DMS153 (cell line): ENCODE data around the gene CCDC3.

Experiments used
- DNase-seq: peaks from one replicate; lab custom pipeline; 2025; lab: John Stamatoyannopoulos, UW

The CCDC3 gene

DNA sequence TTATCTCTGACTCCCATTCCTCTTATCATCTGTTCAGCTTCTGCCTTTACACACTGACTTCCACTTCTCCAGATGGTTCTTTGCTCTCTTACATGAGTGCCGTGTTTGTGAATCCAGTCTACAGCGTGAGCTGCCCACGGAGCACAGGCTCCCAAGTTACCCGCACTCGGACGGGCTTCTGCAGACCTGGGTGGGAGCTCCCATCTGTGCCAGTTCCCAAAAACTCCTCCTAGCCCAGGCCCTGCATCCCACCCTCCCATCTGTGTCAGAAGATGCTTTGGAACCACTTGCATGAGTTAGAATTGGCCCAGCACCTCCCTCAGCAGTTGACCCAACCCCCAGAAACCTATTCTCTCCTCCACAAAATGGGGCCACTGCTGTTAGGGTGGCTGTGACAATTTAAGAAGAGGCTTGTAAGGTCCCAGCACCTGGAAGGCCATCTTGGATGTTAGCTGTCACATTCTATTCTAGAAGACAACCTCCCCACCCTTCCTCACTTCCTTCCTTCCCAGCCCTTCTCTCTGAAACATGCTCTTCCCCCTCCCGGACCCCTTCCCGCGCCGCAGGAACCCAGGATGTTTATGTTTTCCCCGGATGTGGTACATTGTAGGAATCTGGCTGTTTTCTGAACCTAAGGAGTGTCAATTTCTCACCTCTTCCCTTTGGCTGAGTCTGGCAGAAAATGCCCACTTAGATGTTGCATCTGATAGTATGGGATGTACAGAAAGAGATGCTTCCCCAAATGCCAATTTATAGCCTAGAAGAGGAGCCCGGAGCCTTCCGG is 79.2 kb downstream of the CCDC3 start:
- no peak for DNase-seq

DNA sequence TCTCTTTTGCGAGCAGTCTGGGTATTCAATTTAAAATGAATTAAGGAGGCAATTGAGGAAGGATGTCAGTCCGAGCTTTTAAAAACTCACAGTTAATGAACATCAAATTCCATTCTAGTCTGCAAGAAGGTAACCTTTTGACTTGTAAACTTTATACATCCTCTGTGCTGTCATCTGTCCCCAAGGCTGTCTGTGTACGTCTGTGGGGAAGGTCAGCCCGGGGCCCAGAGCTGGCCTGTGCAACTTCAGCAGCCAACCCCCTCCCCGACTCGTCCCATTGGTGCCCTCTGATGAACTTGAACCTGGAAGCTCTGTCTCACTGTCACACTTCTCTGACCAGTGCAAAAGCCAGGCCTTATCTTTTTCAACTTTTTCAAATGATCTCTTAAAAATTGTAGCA is 80.3 kb downstream of the CCDC3 start:
- no peak for DNase-seq

DNA sequence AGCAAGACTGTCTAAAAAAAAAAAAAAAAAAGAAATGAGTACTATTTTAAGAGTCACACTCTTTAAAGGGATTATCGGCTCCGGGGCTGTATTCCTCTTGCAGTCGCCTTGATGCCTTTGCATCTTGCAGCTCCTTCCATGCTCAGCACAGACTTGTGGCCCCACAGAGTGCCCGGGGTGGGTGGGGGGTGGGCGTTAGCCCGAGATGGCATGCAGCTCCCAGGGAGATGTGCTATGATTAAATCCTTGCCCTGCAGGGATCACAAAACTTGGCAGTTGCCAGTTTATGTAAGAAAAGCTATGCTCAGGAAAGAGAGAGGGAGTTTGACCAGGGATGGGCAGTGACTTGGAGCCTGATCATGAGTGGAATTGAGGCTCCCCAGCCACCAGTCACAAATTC is 81.9 kb downstream of the CCDC3 start:
- no peak for DNase-seq

DNA sequence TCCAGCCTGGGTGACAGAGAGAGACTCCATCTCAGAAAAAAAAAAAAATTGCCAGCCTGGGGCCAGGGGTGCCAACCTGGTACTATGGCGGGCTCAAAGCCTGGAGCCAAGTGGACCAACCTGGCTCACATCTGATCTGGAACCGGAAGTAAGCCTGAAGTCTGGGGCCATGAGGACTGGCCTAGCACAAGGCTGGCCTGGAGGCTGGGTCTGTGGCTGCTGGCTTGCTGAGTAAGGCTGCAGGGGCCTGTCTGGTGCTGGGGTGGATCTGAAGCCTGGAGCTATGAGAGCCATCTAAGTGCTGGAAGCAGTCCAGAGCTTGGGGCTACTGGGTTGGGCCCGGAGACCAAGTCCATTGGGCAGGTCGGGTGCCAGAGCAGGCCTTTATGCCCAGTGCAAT is 84.9 kb downstream of the CCDC3 start:
- DNase-seq, result no peak

DNA sequence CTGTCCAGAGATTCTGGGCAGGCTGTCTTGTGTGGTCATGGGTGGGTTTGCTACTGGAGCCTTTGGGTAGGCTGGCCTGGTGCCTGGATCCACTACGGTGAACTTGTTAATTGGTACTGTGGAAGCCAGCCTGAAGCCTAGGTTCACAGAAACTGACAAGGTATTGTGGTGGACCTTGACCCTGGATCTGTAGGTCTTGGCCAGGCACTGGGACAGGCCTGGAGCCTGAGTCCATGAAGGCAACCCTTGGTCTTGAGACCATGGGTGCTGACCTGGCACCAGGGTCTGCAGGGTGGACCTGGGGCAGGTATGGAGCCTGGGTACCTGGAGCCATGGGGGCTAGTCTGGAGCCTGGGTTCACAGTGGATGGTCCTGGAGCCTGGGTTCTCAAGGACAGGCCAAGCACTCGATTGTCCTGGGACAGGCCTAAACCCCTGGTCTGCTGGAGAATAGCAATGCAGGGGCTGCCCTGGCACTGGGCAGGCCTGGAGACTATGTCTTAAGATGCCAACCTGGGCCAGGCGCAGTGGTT is 85.8 kb downstream of the CCDC3 start:
- DNase-seq, result no peak

DNA sequence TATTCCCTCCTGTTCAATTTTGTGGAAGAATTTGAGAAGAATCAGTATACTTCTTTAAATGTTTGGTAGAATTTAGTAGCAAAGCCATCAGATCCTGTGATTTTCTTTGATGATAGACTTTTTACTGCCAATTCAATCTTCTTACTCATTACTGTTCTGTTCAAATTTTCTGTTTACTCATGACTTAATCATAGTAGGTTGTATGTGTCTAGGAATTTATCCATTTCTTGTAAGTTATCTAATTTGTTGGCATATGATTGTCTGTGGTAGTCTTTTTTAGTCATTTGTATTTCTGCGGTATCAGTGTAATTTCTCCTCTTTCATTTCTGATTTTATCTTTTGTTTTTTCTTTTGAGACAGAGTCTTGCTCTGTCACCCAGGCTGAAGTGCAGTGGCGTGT is 87.4 kb downstream of the CCDC3 start:
- DNase-seq, result no peak

DNA sequence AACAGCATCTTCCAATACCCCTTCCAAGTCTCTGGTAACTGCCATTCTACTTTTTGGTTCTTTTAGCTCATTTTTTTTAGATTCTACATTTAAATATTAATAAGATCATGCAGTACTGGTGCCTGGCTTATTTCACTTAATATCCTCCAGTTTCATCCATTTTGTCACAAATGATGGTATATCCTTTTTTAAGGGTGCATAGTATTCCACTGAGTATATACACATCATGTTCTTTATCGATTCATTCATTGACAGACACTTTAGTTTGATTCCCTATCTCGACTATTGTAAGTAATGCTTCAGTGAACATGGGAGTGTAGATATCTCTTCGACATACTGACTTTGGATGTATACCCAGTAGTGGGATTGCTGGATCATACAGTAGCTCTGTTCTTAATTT is 89.7 kb downstream of the CCDC3 start:
- DNase-seq, result no peak

DNA sequence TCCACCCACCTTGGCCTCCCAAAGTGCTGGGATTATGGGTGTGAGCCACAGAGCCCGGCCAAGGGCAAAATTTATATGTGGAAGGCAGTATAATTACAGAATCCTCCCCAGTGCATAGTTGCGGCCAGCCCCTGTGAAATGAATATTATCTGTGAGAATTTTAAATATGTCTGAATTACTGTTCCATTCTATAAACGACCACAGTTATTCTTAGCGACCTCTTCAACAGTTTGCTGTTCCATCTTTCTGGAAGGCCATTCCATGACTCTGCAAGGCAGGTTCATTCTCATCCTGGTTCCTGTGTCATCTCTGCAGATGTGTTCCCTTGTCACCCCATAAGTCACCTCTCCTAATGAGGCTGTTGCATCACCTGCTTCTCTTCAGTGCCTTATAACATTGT is 90.7 kb downstream of the CCDC3 start:
- no peak for DNase-seq

DNA sequence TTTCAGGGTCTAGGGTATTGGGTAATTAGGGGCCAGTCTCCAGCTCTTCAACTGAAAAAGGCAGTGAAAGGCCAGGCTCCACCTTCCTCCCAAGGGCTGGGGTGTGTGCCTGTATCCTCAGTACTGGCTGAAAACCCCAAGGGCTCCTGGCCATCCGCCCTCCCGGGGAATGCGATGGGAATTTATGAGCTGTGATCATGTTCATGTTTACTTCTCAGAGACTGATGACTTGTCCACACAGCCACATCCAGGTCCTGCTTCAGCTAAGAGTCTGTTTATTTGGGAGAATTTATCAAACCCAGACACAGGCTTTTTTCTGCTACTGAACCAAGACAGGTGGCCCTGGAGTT is 91.7 kb downstream of the CCDC3 start:
- DNase-seq, result no peak

DNA sequence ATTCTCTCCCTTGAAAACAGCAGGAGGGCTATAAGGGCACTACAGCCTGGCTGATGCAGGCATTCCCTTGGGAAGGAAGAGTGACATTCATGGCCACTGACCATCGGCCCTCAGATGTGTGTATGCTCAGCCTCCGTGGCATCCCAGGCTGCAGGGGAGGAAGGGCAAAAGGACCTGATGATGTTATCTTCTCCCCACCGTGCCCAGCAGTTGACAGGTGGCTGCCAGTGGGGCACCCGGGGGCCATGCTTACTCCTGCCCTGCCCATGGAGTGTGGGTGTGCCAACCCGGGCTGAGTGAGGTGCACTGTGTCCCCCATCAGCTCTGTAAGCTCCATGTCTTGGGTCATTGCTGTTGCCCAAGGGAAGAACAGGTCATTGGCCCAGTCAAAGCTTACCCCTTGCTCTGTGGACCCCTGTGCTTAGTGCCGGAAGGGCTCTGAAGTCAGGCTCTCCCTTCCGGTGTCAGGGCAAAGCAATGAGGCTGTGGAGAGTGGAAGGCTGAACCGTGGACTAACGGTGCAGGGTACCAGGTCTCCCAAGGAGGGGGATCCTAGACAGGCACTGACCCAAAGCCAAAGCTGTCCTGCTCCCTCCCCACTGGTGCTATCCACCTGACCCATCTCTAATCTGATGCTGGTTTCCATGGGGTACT is 92.2 kb downstream of the CCDC3 start:
- no peak for DNase-seq

DNA sequence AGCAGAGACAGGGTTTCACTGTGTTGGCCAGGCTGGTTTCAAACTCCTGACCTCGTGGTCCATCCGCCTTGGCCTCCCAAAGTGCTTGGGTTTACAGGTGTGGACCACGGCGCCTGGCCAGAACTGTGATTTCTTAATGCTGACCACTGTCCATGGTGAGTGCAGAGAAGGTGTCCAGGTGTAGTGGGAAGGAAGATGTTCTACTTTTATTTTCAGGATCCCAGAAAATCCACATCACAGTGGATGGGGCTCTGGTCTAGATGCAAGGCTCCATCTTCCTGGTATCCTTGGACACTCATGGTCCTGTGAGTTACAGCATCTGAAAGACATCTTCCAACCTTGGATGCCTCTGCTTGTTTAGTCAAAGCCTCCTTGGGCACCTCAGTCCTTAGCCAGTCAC is 92.7 kb downstream of the CCDC3 start:
- no peak for DNase-seq

DNA sequence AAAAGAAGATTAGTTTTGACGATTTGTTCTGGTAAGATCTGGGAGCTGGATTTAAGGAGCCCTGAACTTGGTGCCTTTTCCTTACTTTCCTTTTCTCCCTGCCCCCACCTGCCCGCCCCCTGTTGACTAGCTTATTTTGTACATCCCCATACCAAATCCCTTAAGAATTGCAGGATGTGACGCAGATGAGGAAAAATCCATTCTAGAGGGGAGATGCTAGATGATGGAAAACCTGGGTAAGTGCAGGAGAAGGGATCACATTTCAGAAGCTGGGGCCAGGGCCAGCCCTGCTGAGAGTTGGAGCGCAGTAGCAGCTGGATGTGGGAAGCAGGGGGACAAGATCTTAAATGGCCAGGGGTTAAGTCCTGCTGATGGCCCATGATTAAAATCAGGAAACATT is 93.9 kb downstream of the CCDC3 start:
- DNase-seq, result no peak

DNA sequence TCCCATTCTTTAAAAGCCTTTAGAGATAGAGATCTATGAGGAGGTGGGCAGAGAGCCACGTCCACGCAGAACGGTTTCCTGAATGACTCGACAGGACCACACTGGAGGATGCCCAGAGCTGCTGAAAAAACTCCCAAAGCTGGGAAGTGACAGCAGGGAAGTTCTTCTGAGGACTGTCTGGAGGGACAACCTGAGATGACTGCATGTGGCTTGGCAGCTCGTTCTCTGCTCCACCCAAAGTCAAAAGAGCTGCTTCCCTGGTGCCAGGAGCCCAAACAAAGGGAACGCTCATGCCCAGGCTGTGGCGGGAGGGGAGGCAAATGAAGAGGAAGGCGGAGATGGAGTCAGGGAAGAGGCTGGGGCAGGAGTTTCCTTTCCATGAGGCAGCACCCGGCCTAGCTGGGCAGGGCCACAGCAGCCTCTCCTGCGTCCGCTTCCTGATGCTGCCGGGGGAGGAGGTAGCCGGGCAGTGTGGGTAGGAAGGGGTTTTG is 95.4 kb downstream of the CCDC3 start:
- no peak for DNase-seq

DNA sequence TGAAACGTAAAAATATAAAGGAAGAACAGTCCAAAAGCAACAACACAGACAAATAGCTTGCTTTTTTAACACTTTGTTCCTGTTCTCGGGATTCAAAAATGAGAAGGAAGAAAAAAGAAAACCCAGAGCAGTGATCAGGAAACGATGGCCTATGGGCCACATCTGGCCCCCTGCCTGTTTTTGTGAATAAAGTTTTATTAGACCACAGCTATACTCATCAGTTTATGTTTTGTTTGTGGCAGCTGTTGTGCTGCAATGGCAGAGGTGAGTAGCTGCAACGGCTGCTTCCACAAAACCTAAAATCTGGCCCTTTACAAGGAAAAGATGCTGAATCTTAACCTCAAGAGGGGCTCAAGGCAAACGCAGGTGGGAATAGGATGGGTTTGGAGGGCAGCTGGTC is 96.4 kb downstream of the CCDC3 start:
- no peak for DNase-seq

DNA sequence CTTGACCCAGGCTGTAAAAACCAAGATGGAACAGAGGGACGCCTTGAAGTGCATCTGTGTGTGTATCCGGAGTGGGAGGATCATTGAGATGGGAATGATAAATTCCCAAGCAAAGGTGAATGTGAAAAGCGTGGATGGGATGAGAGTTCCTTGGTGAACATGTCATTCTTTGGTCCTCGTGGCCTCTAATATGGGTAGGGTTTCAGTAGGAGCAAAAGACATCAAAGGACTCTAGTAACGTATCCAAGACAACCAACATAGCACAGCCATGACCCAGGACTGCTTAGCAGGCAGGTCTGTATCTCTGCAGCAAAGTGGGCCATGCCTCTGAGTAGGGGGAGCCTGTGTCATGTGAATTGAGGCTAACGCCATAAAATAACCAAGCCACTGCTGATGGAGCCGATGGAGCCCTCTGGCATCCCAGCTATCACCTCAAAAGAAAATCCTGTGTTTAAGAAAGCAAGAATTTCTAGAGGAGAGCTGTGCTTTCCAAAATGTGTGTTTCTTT is 98.6 kb downstream of the CCDC3 start:
- DNase-seq, result no peak

DNA sequence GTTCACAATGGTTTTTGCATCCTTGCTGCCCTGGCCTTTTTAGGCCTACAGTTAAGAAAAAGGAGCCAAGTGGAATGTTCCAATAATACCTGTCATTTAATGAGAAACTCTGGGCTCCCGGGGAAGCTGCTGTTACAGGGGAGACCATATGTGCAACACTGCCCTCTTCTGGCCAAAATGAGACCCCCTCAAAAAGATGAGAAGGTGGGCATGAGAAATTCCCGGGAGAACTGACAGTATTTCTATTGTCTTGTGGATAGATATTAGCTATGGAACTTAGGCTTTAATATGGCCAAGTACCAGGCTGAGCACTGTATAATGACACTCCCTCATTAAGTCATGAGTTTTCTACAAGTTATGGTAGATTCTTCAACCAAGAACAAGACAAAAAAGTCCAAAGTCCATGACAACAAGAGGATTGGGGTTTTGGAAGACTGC is 99.4 kb downstream of the CCDC3 start:
- peak; percentile 11 for DNase-seq

DNA sequence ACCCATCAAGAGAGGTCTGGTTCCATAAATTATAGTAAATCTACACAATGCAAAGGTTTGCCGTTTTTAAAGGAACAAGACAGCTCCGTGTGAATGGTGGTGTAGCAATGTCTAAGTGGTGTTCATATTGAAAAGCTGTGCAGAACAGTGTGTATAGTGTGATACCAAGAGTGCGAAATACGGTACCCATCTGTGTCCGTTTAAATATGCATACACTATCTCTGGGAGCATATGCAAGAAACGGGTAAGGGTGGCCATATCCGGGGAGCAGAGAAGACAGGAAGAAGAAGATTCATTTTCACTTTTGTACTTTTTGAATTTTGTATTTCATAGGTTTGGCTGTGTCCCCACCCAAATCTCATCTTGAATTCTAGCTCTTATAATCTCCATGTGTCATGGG is 102.0 kb downstream of the CCDC3 start:
- DNase-seq, result no peak

DNA sequence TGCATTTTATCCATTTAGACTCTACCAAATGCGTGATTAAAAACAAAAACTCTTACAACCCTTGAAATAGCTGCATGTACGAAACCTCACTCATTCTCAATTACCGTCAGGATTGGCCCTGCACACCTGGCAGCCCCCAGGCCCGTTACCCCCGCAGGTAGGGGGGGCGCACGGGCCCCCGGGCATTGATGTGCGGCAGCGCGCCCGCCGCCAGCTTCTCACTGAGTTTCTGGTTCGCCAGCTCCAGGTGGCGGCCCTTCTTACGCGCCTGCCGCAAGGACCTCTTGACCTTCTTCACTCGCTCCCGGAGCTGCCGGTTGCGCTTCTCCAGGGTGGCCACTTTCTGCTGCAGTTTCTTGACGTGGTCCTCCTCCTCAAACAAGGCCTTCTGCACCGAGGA is 103.2 kb downstream of the CCDC3 start:
- no peak for DNase-seq

DNA sequence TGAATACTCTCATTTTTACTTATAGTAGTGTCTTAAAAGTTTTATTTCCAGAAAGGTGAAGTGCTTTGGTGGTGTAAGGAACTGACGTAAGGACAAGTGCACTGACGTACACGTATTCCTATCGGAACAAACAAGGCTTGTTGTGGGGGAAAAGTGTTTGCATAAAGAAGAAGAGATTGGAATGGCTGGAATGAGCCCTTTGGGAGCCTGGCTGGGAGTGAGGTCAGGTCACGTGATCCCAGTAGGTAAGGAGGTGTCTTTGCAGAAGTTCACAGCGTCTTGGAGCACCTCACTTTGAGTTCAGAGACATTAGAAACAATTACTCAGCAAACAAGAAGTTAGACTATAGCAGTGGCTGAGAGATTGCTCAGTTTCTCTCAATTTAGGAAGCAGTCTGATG is 104.2 kb downstream of the CCDC3 start:
- no peak for DNase-seq

DNA sequence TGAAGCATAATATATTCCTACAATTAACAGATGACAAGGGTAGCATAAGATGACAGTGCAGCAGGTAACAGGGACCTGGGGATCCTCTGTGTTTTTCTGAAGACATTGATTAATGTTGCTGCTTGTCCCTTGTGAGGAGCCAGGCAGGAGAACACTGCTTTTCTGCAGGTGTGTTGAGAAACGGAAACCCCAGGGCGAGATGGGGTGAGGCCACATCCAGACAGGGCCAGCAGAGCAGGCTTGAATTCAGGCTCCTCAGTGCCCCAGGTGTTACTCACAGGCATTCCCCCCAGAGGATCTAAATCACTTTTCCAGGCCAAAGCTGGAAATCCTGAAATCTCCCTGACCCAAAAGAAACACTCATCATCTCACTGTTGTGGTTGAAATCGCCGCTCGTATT is 105.3 kb downstream of the CCDC3 start:
- DNase-seq, result no peak

DNA sequence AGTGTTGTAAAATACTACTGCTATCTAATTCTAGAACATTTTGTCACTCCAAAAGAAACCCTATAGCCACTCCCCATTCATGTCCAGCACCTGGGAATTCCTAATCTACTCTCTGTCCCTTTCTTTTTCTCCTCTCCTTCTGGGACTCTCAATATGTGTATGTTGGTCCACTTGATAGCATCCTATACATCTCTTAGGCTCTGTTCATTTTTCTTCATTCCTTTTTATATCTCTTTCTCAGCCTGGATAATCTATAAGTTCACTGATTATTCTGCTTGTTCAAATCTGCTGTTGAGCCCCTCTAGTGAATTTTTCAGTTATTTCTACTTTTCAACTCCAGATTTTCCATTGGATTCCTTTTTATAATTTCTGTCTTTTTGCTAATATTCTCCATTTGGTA is 108.6 kb downstream of the CCDC3 start:
- no peak for DNase-seq

DNA sequence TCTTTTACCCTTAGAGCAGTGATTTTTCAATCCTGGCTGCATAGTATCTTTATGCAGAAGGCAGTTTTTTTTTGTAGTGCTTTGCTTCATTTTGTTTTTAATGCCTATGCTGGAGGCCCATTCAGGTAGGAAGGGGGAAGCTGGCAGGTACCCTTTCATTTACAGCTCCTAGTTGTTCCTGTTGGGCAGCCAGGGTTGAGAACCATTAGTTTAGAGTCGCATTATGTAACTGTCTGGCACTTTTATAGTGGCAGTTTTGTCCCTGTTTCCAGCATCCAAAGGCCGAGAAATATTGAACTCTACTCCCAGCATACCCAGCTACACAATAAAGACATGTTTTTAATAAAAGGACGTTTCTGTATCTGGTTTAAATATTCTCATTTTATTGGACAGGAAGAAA is 110.6 kb downstream of the CCDC3 start:
- no peak for DNase-seq

DNA sequence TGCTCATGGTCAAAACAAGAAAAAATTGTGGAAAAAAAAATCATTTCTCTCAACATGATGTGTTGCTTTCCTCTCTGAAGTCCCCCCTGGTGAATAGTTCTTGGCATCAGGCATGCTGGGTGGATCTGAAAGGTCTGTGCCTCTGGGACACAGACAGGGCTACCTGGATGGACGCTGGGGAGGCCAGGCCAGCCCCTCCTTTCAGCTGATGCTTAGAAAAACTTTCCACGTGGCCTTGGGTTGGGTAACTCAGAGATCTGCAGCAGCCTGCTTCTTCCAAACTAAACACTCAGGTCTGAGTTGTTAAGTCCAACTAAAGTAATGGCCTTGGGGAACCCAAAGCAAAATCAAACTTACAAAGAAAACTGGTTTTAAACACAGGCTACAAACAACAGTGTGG is 113.0 kb downstream of the CCDC3 start:
- DNase-seq, result no peak
